Esophagus squamous epithelium (tissue), 4 donors: ENCODE data around the gene TCAP.

Experiments
- CTCF ChIP-seq, 6 experiments: fragments of 450-650 bp in 4 of 6; fragments of 200-600 bp in 2 of 6; sonication (generic) in 2 of 6; IDR thresholded peaks; one replicate each; pipeline ENCODE4 v1.5.1; 2016 to 2019; ENCODE audit warnings: antibody characterized with exemption in 6 of 6, mild to moderate bottlenecking in 4 of 6, moderate library complexity in 4 of 6
- POLR2A ChIP-seq, 4 donors: fragments of 450-650 bp; IDR thresholded peaks; one replicate each; pipeline ENCODE4 v1.6.1; 2017; ENCODE audit warnings: antibody characterized with exemption in 4 of 4, mild to moderate bottlenecking in 4 of 4, moderate library complexity in 3 of 4

GRCh38 chr17:39638317-39638716, 26.8 kb upstream of the TCAP start:
- no peak for TF ChIP-seq CTCF (IDR thresholded peaks at IDR 0.05)
- TF ChIP-seq POLR2A (IDR thresholded peaks at IDR 0.05), result no peak
